ENCODE data around the gene INSYN2B. TPM values are rescaled to one million over a fixed set of nuclear protein-coding genes. Genes with fewer than 3 reads are reported as not detected.

INSYN2B gene
- total and polyA plus RNA-seq, 9 donors, result 0.12 to 3.3 (median 1.1) TPM; not detected in 1

DNA sequence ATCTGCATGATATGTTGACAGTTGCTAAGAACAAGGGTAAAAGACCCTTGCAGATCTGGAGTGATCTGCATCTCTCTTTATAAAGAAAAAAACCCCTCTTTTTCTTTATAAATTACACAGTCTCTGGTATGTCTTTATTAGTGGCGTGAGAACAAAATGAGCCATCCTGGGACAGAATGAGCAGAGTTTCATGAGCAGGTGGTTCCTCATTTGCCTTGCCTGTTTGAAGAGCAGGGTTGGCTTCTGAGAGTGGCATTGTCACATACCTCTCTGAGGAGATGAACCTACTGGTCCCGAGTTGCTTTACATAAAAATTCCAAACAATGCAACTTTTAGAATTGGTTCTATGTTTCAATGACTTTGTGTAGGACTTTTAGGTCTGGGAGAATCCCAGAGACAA is 94.3 kb downstream of the INSYN2B start:
- Histone ChIP-seq H3K4me3 (no peak overlapping the region), H3K36me3 (no peaks in the 10 kb centered on the region), H3K9me3 (no peaks in the 10 kb centered on the region), H3K27ac (no peak overlapping the region), H3K27me3 (no peaks in the 10 kb centered on the region), H3K4me1 (ENCODE audit: insufficient read depth) (no peaks in the 10 kb centered on the region)
- 79 to 87% (median 80%) methylated on average over 2 of the region's 2 CpGs for WGBS, 3 donors
- intact Hi-C loops (cut with DNase I), result no loop called here
- TF ChIP-seq EP300 (IDR thresholded peaks at IDR 0.05), result no peak
- TF ChIP-seq, protein P1, sequence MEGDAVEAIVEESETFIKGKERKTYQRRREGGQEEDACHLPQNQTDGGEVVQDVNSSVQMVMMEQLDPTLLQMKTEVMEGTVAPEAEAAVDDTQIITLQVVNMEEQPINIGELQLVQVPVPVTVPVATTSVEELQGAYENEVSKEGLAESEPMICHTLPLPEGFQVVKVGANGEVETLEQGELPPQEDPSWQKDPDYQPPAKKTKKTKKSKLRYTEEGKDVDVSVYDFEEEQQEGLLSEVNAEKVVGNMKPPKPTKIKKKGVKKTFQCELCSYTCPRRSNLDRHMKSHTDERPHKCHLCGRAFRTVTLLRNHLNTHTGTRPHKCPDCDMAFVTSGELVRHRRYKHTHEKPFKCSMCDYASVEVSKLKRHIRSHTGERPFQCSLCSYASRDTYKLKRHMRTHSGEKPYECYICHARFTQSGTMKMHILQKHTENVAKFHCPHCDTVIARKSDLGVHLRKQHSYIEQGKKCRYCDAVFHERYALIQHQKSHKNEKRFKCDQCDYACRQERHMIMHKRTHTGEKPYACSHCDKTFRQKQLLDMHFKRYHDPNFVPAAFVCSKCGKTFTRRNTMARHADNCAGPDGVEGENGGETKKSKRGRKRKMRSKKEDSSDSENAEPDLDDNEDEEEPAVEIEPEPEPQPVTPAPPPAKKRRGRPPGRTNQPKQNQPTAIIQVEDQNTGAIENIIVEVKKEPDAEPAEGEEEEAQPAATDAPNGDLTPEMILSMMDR (IDR thresholded peaks at IDR 0.05), result no peak
- TF ChIP-seq POLR2A (IDR thresholded peaks at IDR 0.05), result no peak
- no peak for DNase-seq

DNA sequence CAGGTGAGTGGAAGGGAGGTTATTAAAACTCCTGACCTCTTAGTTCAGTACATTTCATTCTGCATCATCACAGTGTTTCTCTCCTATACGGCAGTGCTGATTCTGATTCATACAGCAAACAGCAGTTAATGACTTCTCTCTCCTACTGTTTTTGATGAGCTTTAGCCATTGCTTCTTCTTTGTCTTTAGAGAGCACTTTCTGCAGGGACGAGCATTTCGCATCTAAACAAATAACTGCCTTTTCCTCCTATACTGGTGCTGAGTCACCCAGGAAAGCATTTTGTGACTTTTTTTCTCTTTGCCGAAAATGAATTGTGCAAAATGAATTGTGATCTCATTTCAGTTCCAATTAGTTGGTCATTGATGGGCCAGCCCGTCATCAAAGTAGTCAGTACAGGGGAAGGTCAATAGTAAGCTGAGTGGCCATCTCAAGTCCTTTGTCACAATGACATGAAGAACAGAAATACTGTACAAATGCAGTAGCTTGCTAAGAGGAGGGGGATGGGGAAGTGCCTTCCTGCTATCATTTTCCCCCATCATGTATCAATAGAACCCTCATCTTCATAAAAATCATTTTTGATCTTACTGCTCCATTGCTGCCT is 98.5 kb downstream of the INSYN2B start:
- Histone ChIP-seq H3K4me1 (ENCODE audit: insufficient read depth) (no peaks in the 10 kb centered on the region), H3K36me3 (no peaks in the 10 kb centered on the region), H3K27me3 (no peaks in the 10 kb centered on the region), H3K9me3 (no peaks in the 10 kb centered on the region), H3K4me3 (no peak overlapping the region), H3K27ac (no peak overlapping the region)
- intact Hi-C loops (cut with DNase I), result no loop called here
- 84 to 88% (median 87%) methylated on average over 5 of the region's 5 CpGs for WGBS, 3 donors
- TF ChIP-seq, protein P1 (IDR thresholded peaks at IDR 0.05), result no peak
- TF ChIP-seq POLR2A (IDR thresholded peaks at IDR 0.05) (no peak), EP300 (IDR thresholded peaks at IDR 0.05) (no peak)
- DNase-seq, result no peak

DNA sequence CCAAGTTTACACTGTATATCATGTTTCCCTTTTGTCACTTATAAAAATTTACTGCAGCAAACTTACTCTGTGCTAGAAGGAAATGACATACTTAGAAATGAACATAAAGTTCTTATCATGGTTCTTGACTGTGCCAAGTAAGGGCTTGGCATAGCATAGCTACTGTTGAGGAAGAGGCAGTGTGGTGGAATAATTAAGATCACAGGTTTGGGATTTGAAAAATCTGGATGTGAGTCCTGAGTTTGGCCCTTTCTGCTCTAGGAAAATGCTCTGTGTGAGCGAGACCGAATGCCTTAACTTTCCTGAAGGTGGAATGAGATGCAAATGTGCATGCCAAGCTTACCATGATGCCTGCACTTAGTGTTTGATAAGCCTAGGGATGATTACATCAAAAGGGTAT is 99.5 kb downstream of the INSYN2B start:
- WGBS, 3 donors, result 90 to 96% (median 94%) methylated on average over 2 of the region's 2 CpGs
- no peak for TF ChIP-seq EP300 (IDR thresholded peaks at IDR 0.05)
- TF ChIP-seq, protein P1 (IDR thresholded peaks at IDR 0.05), result no peak

GRCh38 chr5:169880012-169880663 is 100.2 kb downstream of the INSYN2B start:
- intact Hi-C loops (cut with DNase I), result no loop called here
- 78 to 84% (median 81%) methylated on average over 4 of the region's 4 CpGs for WGBS, 3 donors
- no peak for DNase-seq
- H3K4me1 ChIP-seq (ENCODE audit: insufficient read depth), result no peaks in the 10 kb centered on the region
- no peak overlapping the region for H3K4me3 ChIP-seq
- H3K36me3 ChIP-seq, result no peaks in the 10 kb centered on the region
- H3K27ac ChIP-seq, result no peak overlapping the region
- no peaks in the 10 kb centered on the region for H3K9me3 ChIP-seq
- no peaks in the 10 kb centered on the region for H3K27me3 ChIP-seq
- TF ChIP-seq, protein P1 (IDR thresholded peaks at IDR 0.05), result no peak
- TF ChIP-seq EP300 (IDR thresholded peaks at IDR 0.05) (no peak), POLR2A (IDR thresholded peaks at IDR 0.05) (no peak)

More for the DNA sequence above, 99.5 kb downstream of the INSYN2B start:
- Histone ChIP-seq H3K9me3 (no peaks in the 10 kb centered on the region), H3K4me3 (no peak overlapping the region), H3K27me3 (no peaks in the 10 kb centered on the region), H3K4me1 (ENCODE audit: insufficient read depth) (no peaks in the 10 kb centered on the region), H3K36me3 (no peaks in the 10 kb centered on the region), H3K27ac (no peak overlapping the region)
- DNase-seq, result no peak
- intact Hi-C loops (cut with DNase I), result no loop called here

Data from ovary (tissue), 9 donors.